Measurements from ENCODE around the gene CCNT1. TPM values are rescaled to one million over a fixed set of nuclear protein-coding genes. Genes with fewer than 3 reads are reported as not detected.

Gene CCNT1
- total and polyA plus RNA-seq, 3 donors from 2014 or later = 42.0 to 53.5 (median 50.2) TPM

GRCh38 chr12:48694038-48694437, 22.5 kb downstream of the CCNT1 start:
- Histone ChIP-seq H3K4me1 (no peaks in the 10 kb centered on the region), H3K4me3 (no peak overlapping the region), H3K27ac (no peak overlapping the region), H3K9me3 (no peaks in the 10 kb centered on the region), H3K36me3 (ENCODE audit: low read depth, missing control alignments) (no peaks in the 10 kb centered on the region), H3K27me3 (no peaks in the 10 kb centered on the region)
- TF ChIP-seq CTCF (IDR thresholded peaks at IDR 0.05) = no peak
- no peak for TF ChIP-seq POLR2A (IDR thresholded peaks at IDR 0.05)
- intact Hi-C loops (cut with DNase I; ENCODE audit: low total_unique reads) = no loop called here
- WGBS, 2 donors = 95 to 96% methylated on average over 6 of the region's 6 CpGs
- no peak for DNase-seq

GRCh38 chr12:48693572-48693971, 22.9 kb downstream of the CCNT1 start:
- WGBS, 2 donors = 76 to 86% methylated on average over 6 of the region's 6 CpGs
- intact Hi-C loops (cut with DNase I; ENCODE audit: low total_unique reads) = no loop called here
- H3K4me1 ChIP-seq = no peaks in the 10 kb centered on the region
- DNase-seq = no peak
- no peak overlapping the region for H3K27ac ChIP-seq
- no peaks in the 10 kb centered on the region for H3K9me3 ChIP-seq
- no peaks in the 10 kb centered on the region for H3K36me3 ChIP-seq (ENCODE audit: low read depth, missing control alignments)
- H3K27me3 ChIP-seq = no peaks in the 10 kb centered on the region
- H3K4me3 ChIP-seq = no peak overlapping the region
- TF ChIP-seq POLR2A (IDR thresholded peaks at IDR 0.05) = no peak
- no peak for TF ChIP-seq CTCF (IDR thresholded peaks at IDR 0.05)

- TF ChIP-seq CTCF (IDR thresholded peaks at IDR 0.05) (no peak), POLR2A (IDR thresholded peaks at IDR 0.05) (no peak)
- intact Hi-C loops (cut with DNase I; ENCODE audit: low total_unique reads) = no loop called here
- H3K27ac ChIP-seq = no peak overlapping the region
- H3K27me3 ChIP-seq = no peaks in the 10 kb centered on the region
- H3K4me1 ChIP-seq = no peaks in the 10 kb centered on the region
- no peaks in the 10 kb centered on the region for H3K36me3 ChIP-seq (ENCODE audit: low read depth, missing control alignments)
- 61 to 63% methylated on average over 2 of the region's 2 CpGs for WGBS, 2 donors
- H3K4me3 ChIP-seq = no peak overlapping the region
- DNase-seq = no peak
- no peaks in the 10 kb centered on the region for H3K9me3 ChIP-seq
Measured at GRCh38 chr12:48691826-48692487, 24.6 kb downstream of the CCNT1 start.

- 61 to 64% methylated on average over 4 of the region's 4 CpGs for WGBS, 2 donors
- H3K36me3 ChIP-seq (ENCODE audit: low read depth, missing control alignments) = no peaks in the 10 kb centered on the region
Measured at GRCh38 chr12:48690990-48691389, 25.5 kb downstream of the CCNT1 start.

More at GRCh38 chr12:48690990-48691389, 25.5 kb downstream of the CCNT1 start:
- Histone ChIP-seq H3K27me3 (no peaks in the 10 kb centered on the region), H3K4me1 (no peaks in the 10 kb centered on the region), H3K4me3 (no peak overlapping the region), H3K27ac (no peak overlapping the region), H3K9me3 (no peaks in the 10 kb centered on the region)
- intact Hi-C loops (cut with DNase I; ENCODE audit: low total_unique reads) = no loop called here
- no peak for DNase-seq
- TF ChIP-seq CTCF (IDR thresholded peaks at IDR 0.05) (no peak), POLR2A (IDR thresholded peaks at IDR 0.05) (no peak)
